Small intestine (tissue), 7 donors: ENCODE data around the gene GFRA1. TPM values are rescaled to one million over a fixed set of nuclear protein-coding genes. Genes with fewer than 3 reads are reported as not detected.

Experiments
- DNase-seq, 2 donors: peaks; one replicate each; pipeline versions ENCODE4 v3.0.0 to v3.0.0-alpha.2; 2013
- FAIRE-seq: peaks from 2 replicates; lab custom pipeline; 2012; peaks lifted over from hg19 to GRCh38; lab: Jason Lieb, UNC
- H3K27ac ChIP-seq, 3 donors: one replicate each; pipeline ENCODE4 v1.5.1; 2013; ENCODE audit warnings: low read length in 2 of 3, mild to moderate bottlenecking in 2 of 3, control low read depth in 1 of 3, inconsistent platforms in 1 of 3, low read depth in 1 of 3, moderate library complexity in 1 of 3
- H3K27me3 ChIP-seq, 3 donors: one replicate each; pipeline ENCODE4 v1.6.1; 2013; ENCODE audit warnings: low read length in 3 of 3, inconsistent platforms in 1 of 3; ENCODE audit not compliant: control insufficient read depth in 3 of 3, insufficient read depth in 3 of 3
- H3K36me3 ChIP-seq, 3 donors: one replicate each; pipeline ENCODE4 v1.6.1; 2013; ENCODE audit warnings: low read length in 3 of 3, inconsistent platforms in 1 of 3, low read depth in 1 of 3, mild to moderate bottlenecking in 1 of 3, moderate library complexity in 1 of 3; ENCODE audit not compliant: control insufficient read depth in 3 of 3, insufficient read depth in 2 of 3
- H3K4me1 ChIP-seq, 3 donors: one replicate each; pipeline ENCODE4 v1.6.1; 2013; ENCODE audit warnings: low read length in 2 of 3, inconsistent platforms in 1 of 3, low read depth in 1 of 3, mild to moderate bottlenecking in 1 of 3, moderate library complexity in 1 of 3; ENCODE audit not compliant: control insufficient read depth in 3 of 3, insufficient read depth in 2 of 3
- H3K4me3 ChIP-seq, 3 donors: one replicate each; pipeline ENCODE4 v1.5.1; 2013; ENCODE audit warnings: low read length in 3 of 3, control low read depth in 1 of 3, inconsistent platforms in 1 of 3, low read depth in 1 of 3, mild to moderate bottlenecking in 1 of 3, moderate library complexity in 1 of 3
- H3K9me3 ChIP-seq, 2 donors: one replicate each; pipeline ENCODE4 v1.6.1; 2013; ENCODE audit warnings: low read depth in 1 of 2, low read length in 1 of 2; ENCODE audit not compliant: control insufficient read depth in 2 of 2, insufficient read depth in 1 of 2
- WGBS, 3 donors: extraction: QIAGEN DNeasy Blood & Tissue Kit; methylation state at CpG; one replicate each; pipeline ENCODE4 v1.1.7; 2013; 5-methylcytosine and 5-hydroxymethylcytosine counted together
- polyA plus RNA-seq, 4 donors: library from polyadenylated mRNA; stranded (reverse) in 3 of 4; unstranded in 1 of 4; fragments of 200-250 nt in 3 of 4; fragments of 120-200 nt in 1 of 4; gene quantifications; one replicate each; pipeline versions ENCODE4 v1.2.1 to v1.2.3, GENCODE V29; 2013
- donor health status: healthy with polysubstance abuse.
- donor health status: control.
- donor health status: control.
- donor health status: Bipolar disorder and iron deficiency.
- donor health status: healthy.

Gene GFRA1
- polyA plus RNA-seq, 4 donors: 0.22 to 7.4 (median 1.6) TPM

- no peak for DNase-seq
- H3K4me1 ChIP-seq: no peaks in the 10 kb centered on the region
- FAIRE-seq: no peak
- H3K27ac ChIP-seq: no peak overlapping the region
- no peaks in the 10 kb centered on the region for H3K9me3 ChIP-seq
- H3K4me3 ChIP-seq: no peak overlapping the region
- H3K27me3 ChIP-seq: no peaks in the 10 kb centered on the region
- H3K36me3 ChIP-seq: no peaks in the 10 kb centered on the region
- 74 to 87% (median 80%) methylated on average over 1 of the region's 1 CpG for WGBS, 3 donors
Measured at GRCh38 chr10:116155191-116155590, 117.8 kb downstream of the GFRA1 start.

- Histone ChIP-seq H3K36me3 (no peaks in the 10 kb centered on the region), H3K27ac (no peak overlapping the region), H3K4me1 (no peaks in the 10 kb centered on the region), H3K4me3 (no peak overlapping the region), H3K27me3 (no peaks in the 10 kb centered on the region), H3K9me3 (no peaks in the 10 kb centered on the region)
- WGBS, 3 donors: 68 to 91% (median 89%) methylated on average over 1 of the region's 1 CpG
- FAIRE-seq: no peak
- DNase-seq: no peak
Measured at GRCh38 chr10:116154651-116155050, 118.4 kb downstream of the GFRA1 start.

GRCh38 chr10:116151076-116151475 lies 121.9 kb downstream of the GFRA1 start:
- FAIRE-seq: no peak

GRCh38 chr10:116150606-116151005 lies 122.4 kb downstream of the GFRA1 start:
- H3K9me3 ChIP-seq: no peaks in the 10 kb centered on the region
- H3K36me3 ChIP-seq: no peaks in the 10 kb centered on the region
- FAIRE-seq (no peak), DNase-seq (no peak)
- WGBS, 3 donors: 50 to 57% (median 55%) methylated on average over 6 of the region's 6 CpGs
- H3K4me1 ChIP-seq: no peaks in the 10 kb centered on the region
- H3K4me3 ChIP-seq: no peak overlapping the region
- H3K27ac ChIP-seq: no peak overlapping the region
- H3K27me3 ChIP-seq: no peaks in the 10 kb centered on the region

More at GRCh38 chr10:116151076-116151475, 121.9 kb downstream of the GFRA1 start:
- no peak for DNase-seq
- H3K9me3 ChIP-seq: no peaks in the 10 kb centered on the region
- H3K27ac ChIP-seq: no peak overlapping the region
- H3K36me3 ChIP-seq: no peaks in the 10 kb centered on the region
- H3K27me3 ChIP-seq: no peaks in the 10 kb centered on the region
- no peak overlapping the region for H3K4me3 ChIP-seq
- H3K4me1 ChIP-seq: no peaks in the 10 kb centered on the region

GRCh38 chr10:116147147-116147905 lies 125.7 kb downstream of the GFRA1 start:
- no peak overlapping the region for H3K27ac ChIP-seq
- FAIRE-seq: no peak

GRCh38 chr10:116146372-116147140 lies 126.5 kb downstream of the GFRA1 start:
- H3K27ac ChIP-seq: no peak overlapping the region
- no peaks in the 10 kb centered on the region for H3K9me3 ChIP-seq
- 71 to 82% (median 82%) methylated on average over 3 of the region's 3 CpGs for WGBS, 3 donors
- no peak overlapping the region for H3K4me3 ChIP-seq
- no peaks in the 10 kb centered on the region for H3K27me3 ChIP-seq
- H3K4me1 ChIP-seq: no peaks in the 10 kb centered on the region
- no peaks in the 10 kb centered on the region for H3K36me3 ChIP-seq
- DNase-seq (no peak), FAIRE-seq (no peak)

More at GRCh38 chr10:116147147-116147905, 125.7 kb downstream of the GFRA1 start:
- 82 to 87% (median 86%) methylated on average over 15 of the region's 15 CpGs for WGBS, 3 donors
- Histone ChIP-seq H3K27me3 (no peaks in the 10 kb centered on the region), H3K4me3 (no peak overlapping the region), H3K4me1 (no peaks in the 10 kb centered on the region), H3K9me3 (no peaks in the 10 kb centered on the region), H3K36me3 (no peaks in the 10 kb centered on the region)
- DNase-seq: no peak

GRCh38 chr10:116143673-116144222 lies 129.3 kb downstream of the GFRA1 start:
- Histone ChIP-seq H3K36me3 (no peaks in the 10 kb centered on the region), H3K4me3 (no peak overlapping the region), H3K27ac (no peak overlapping the region), H3K4me1 (no peaks in the 10 kb centered on the region), H3K27me3 (no peaks in the 10 kb centered on the region), H3K9me3 (no peaks in the 10 kb centered on the region)
- 83 to 91% (median 85%) methylated on average over 4 of the region's 4 CpGs for WGBS, 3 donors
- no peak for DNase-seq
- no peak for FAIRE-seq

- WGBS, 3 donors: 64 to 72% (median 69%) methylated on average over 5 of the region's 5 CpGs
- Histone ChIP-seq H3K36me3 (no peaks in the 10 kb centered on the region), H3K9me3 (no peaks in the 10 kb centered on the region), H3K4me1 (no peaks in the 10 kb centered on the region), H3K27ac (no peak overlapping the region), H3K4me3 (no peak overlapping the region), H3K27me3 (no peaks in the 10 kb centered on the region)
- DNase-seq (no peak), FAIRE-seq (no peak)
Measured at GRCh38 chr10:116141855-116142254, 131.2 kb downstream of the GFRA1 start.
